Transverse colon (tissue), 4 donors: ENCODE results near the gene NPEPL1. TPM values are rescaled to one million over a fixed set of nuclear protein-coding genes. Genes with fewer than 3 reads are reported as not detected.

Experiments
- DNase-seq: peaks from one replicate; pipeline ENCODE4 v3.0.0-alpha.2; 2019
- H3K27ac ChIP-seq, 4 donors: fragments of 200-600 bp; sonication (generic); 2 replicates each; pipeline ENCODE4 v1.5.1; 2016 to 2018; ENCODE audit warnings: inconsistent platforms in 4 of 4
- H3K27me3 ChIP-seq: fragments of 200-600 bp; sonication (generic); 2 replicates; pipeline ENCODE4 v1.5.1; 2017; ENCODE audit warnings: inconsistent platforms
- H3K36me3 ChIP-seq, 4 donors: fragments of 200-600 bp; sonication (generic); 2 replicates each; pipeline ENCODE4 v1.5.1; 2017 to 2019; ENCODE audit warnings: inconsistent platforms in 4 of 4
- H3K4me1 ChIP-seq, 4 donors: fragments of 200-600 bp; sonication (generic); 2 replicates each; pipeline ENCODE4 v1.5.1; 2017 to 2020; ENCODE audit warnings: inconsistent platforms in 4 of 4
- H3K4me3 ChIP-seq, 4 donors: fragments of 200-600 bp; sonication (generic); 1 replicate in 1 of 4; 2 replicates in 3 of 4; pipeline versions ENCODE4 v1.5.1 to v1.6.1; 2017 to 2019; ENCODE audit warnings: inconsistent platforms in 4 of 4
- H3K9me3 ChIP-seq, 2 donors: fragments of 200-600 bp; sonication (generic); 2 replicates each; pipeline ENCODE4 v1.5.1; 2017 to 2019; ENCODE audit warnings: inconsistent platforms in 2 of 2
- EP300 ChIP-seq: sonication (generic); formaldehyde crosslinking; IDR thresholded peaks from one replicate; pipeline ENCODE4 v1.6.1; 2017; ENCODE audit warnings: antibody characterized with exemption, low read depth
- POLR2A ChIP-seq: fragments of 450-650 bp; IDR thresholded peaks from one replicate; pipeline ENCODE4 v1.6.1; 2016; ENCODE audit warnings: antibody characterized with exemption, mild to moderate bottlenecking, moderate library complexity
- POLR2AphosphoS5 ChIP-seq, 3 donors: sonication (generic); formaldehyde crosslinking; IDR thresholded peaks; one replicate each; pipeline ENCODE4 v1.6.1; 2016; ENCODE audit warnings: antibody characterized with exemption in 3 of 3
- WGBS, 2 donors: methylation state at CpG; one replicate each; pipeline ENCODE4 v1.1.5; 2018; ENCODE audit warnings: low coverage in 1 of 2; 5-methylcytosine and 5-hydroxymethylcytosine counted together
- in situ Hi-C, 4 donors: fragments of 200-750 bp; cut with MboI; loops; one replicate each; pipeline versions ENCODE4 v1.15.0 to v1.15.1; 2017; ENCODE audit warnings: low sequenced_read_pairs in 3 of 4, low pct_ligation_motif_present in 1 of 4, low pct_unique_long_range_greater_than_20kb in 1 of 4
- intact Hi-C: fragments of 100-400 bp; cut with DNase I; formaldehyde crosslinking; loops from one replicate; pipeline ENCODE4 v1.15.1; 2023; ENCODE audit warnings: low total_unique reads
- total RNA-seq, 4 donors: library from RNA; depleted of rRNA; stranded (reverse); fragments of >200 nt; gene quantifications; one replicate each; pipeline ENCODE4 v1.1.0, GENCODE V29; 2016
- TF ChIP-seq, protein P1 (sequence below), 5 experiments: fragments of 200-600 bp in 3 of 5; fragments of 450-650 bp in 2 of 5; sonication (generic) in 3 of 5; IDR thresholded peaks; 1 replicate in 2 of 5; 2 replicates in 3 of 5; pipeline ENCODE4 v1.5.1; 2016 to 2017; ENCODE audit warnings: antibody characterized with exemption in 5 of 5, inconsistent platforms in 3 of 5, mild to moderate bottlenecking in 2 of 5, moderate library complexity in 1 of 5

Gene NPEPL1
- total RNA-seq, 4 donors from 2014 or later = 33.3 to 109 (median 66.9) TPM

DNA sequence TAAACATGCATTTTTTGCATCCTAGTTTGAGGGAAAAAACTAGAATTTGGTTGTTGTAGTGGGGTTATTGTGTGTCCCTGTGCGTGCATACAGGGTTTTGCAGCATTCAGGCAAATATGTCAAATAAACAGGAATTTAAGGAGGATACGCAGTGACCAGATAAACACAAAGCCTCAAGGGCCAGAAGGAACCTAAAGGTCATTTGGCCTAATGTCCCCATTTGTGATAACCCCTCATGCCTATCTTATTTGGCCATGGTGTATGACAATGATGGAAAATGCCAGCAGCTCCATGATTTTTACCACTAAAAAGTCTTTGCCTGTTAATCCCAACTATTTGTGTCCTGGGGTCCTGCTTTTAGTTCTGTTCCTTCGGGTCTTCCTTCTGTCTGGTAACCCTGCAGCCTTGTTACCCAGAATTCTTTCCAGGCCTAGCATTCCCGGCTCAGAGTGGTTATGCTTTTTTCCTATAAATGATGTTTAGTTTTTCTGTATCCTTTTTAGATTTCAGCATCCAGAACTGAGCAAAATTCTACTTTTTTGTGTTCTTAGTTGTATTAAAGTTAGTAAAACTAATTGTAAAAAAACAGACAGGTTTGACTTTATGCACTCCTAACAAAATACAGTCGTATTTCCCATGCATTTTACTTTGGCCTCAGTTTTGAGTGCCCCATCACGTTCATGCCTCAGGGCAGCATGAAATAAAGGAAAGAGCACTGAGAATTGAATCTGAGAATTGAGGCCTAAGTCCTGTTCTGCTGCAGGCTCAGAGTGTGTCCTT lies 37.1 kb upstream of the NPEPL1 start:
- no peaks in the 10 kb centered on the region for H3K9me3 ChIP-seq
- no peak overlapping the region for H3K4me3 ChIP-seq
- no peak overlapping the region for H3K27ac ChIP-seq
- H3K36me3 ChIP-seq = no peaks in the 10 kb centered on the region
- TF ChIP-seq POLR2A (no peak), POLR2AphosphoS5 (IDR thresholded peaks at IDR 0.05) (no peak), EP300 (no peak)
- TF ChIP-seq, protein P1, sequence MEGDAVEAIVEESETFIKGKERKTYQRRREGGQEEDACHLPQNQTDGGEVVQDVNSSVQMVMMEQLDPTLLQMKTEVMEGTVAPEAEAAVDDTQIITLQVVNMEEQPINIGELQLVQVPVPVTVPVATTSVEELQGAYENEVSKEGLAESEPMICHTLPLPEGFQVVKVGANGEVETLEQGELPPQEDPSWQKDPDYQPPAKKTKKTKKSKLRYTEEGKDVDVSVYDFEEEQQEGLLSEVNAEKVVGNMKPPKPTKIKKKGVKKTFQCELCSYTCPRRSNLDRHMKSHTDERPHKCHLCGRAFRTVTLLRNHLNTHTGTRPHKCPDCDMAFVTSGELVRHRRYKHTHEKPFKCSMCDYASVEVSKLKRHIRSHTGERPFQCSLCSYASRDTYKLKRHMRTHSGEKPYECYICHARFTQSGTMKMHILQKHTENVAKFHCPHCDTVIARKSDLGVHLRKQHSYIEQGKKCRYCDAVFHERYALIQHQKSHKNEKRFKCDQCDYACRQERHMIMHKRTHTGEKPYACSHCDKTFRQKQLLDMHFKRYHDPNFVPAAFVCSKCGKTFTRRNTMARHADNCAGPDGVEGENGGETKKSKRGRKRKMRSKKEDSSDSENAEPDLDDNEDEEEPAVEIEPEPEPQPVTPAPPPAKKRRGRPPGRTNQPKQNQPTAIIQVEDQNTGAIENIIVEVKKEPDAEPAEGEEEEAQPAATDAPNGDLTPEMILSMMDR (IDR thresholded peaks at IDR 0.05) = no peak
- DNase-seq = no peak
- in situ Hi-C loops (loop anchor here in 2 of 4 donors (25.0 kb wide), 3 partner anchors 207 to 418 kb away; partner anchors contain the start of genes ANKRD60 (in 2 of the 2), ATP5F1E (in 1 of the 2), GNAS (in 1 of the 2) and GNAS-AS1 (in 1 of the 2)), intact Hi-C loops (loop anchor here (10.0 kb wide), 1 partner anchor 421 kb away; no protein-coding TSS in a partner anchor)
- H3K27me3 ChIP-seq = no peaks in the 10 kb centered on the region
- H3K4me1 ChIP-seq = peaks cover 13 to 67% (median 24%) of the 10 kb centered on the region in 4 donors
- 70% methylated on average over 6 of the region's 6 CpGs for WGBS, 2 donors

DNA sequence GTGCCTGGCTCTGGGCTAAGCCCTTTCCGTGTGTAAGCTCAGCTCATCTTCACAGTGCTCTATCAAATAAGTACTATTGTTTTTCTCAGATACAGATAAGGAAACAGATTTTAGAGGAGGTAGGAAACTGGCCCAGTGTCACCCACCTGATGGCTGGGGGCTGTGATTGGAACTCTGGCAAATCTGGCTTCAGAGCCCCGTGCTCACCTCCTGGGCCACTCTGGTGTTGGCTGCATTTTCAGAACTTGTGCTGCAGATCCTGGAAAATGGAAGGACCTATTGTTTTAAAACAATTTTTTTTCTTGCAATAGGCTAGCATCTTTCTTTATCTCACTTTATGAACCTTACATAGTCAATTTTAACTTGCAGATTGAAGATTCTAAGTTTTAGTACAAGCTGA lies 35.8 kb upstream of the NPEPL1 start:
- Histone ChIP-seq H3K4me1 (peaks cover 13 to 67% (median 24%) of the 10 kb centered on the region in 4 donors), H3K4me3 (no peak overlapping the region), H3K36me3 (no peaks in the 10 kb centered on the region), H3K27me3 (no peaks in the 10 kb centered on the region), H3K9me3 (no peaks in the 10 kb centered on the region), H3K27ac (no peak overlapping the region)
- no peak for TF ChIP-seq POLR2A
- TF ChIP-seq, protein P1 (IDR thresholded peaks at IDR 0.05) = no peak
- TF ChIP-seq POLR2AphosphoS5 (IDR thresholded peaks at IDR 0.05) = no peak
- intact Hi-C loops = loop anchor here (10.0 kb wide), 1 partner anchor 422 kb away; no protein-coding TSS in a partner anchor
- in situ Hi-C loops = loop anchor here in 2 of 4 donors (25.0 kb wide), 3 partner anchors 205 to 420 kb away; partner anchors contain the start of genes ANKRD60 (in 2 of the 2), ATP5F1E (in 1 of the 2), GNAS (in 1 of the 2) and GNAS-AS1 (in 1 of the 2)
- WGBS, 2 donors = 60 to 62% methylated on average over 2 of the region's 2 CpGs
- DNase-seq = no peak

DNA sequence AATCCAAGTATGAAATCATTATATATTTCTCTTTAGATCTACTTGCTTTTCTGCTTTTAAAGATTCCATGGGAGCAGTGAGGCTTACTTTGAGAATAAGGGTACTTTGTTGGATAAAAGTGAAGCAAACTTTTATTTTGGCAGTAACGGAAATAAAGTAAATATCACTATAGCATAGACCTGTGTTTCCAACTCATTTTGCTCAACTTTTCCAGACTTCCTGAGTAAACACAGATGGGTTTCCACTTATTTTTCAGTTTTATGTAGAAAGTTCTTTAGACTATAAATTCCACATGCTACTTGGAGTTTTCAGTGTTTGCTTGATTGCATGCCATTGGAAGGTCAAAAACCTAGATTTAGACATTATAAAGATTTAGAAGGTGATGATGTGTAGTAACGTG lies 35.3 kb upstream of the NPEPL1 start:
- TF ChIP-seq, protein P1 (IDR thresholded peaks at IDR 0.05) = no peak
- TF ChIP-seq POLR2A = no peak
- TF ChIP-seq POLR2AphosphoS5 (IDR thresholded peaks at IDR 0.05) = no peak
- no peak for TF ChIP-seq EP300
- intact Hi-C loops (loop anchor here (10.0 kb wide), 1 partner anchor 422 kb away; no protein-coding TSS in a partner anchor), in situ Hi-C loops (loop anchor here in 2 of 4 donors (25.0 kb wide), 3 partner anchors 205 to 420 kb away; partner anchors contain the start of genes ANKRD60 (in 2 of the 2), ATP5F1E (in 1 of the 2), GNAS (in 1 of the 2) and GNAS-AS1 (in 1 of the 2))
- Histone ChIP-seq H3K4me1 (peaks cover 13 to 67% (median 24%) of the 10 kb centered on the region in 4 donors), H3K4me3 (no peak overlapping the region), H3K27me3 (no peaks in the 10 kb centered on the region), H3K27ac (no peak overlapping the region), H3K36me3 (no peaks in the 10 kb centered on the region), H3K9me3 (no peaks in the 10 kb centered on the region)
- WGBS, 2 donors = 67 to 69% methylated on average over 2 of the region's 2 CpGs
- DNase-seq = no peak

DNA sequence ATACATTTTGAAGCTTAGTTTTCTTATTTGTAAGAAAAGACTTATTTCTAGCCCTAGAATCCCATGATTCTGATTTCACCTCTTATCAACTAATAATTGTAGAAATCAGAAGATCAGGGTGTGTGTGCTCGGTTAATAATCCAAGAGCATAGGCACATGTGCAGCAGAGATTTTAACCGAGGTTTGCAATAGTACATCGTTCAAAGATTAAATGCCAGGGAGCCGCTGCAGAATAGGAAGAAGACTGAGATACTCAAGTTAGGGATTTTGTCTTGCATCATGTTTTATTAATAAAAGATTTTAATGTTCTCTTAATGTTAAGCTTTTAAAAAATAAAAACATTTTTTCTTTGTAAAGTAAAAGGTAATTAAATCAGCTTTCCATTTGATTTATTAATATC lies 34.6 kb upstream of the NPEPL1 start:
- Histone ChIP-seq H3K4me1 (peaks cover 12 to 63% (median 20%) of the 10 kb centered on the region in 4 donors), H3K9me3 (no peaks in the 10 kb centered on the region), H3K36me3 (no peaks in the 10 kb centered on the region), H3K27me3 (no peaks in the 10 kb centered on the region), H3K4me3 (no peak overlapping the region), H3K27ac (no peak overlapping the region)
- intact Hi-C loops (loop anchor here (10.0 kb wide), 1 partner anchor 423 kb away; no protein-coding TSS in a partner anchor), in situ Hi-C loops (loop anchor here in 2 of 4 donors (25.0 kb wide), 3 partner anchors 204 to 421 kb away; partner anchors contain the start of genes ANKRD60 (in 2 of the 2), ATP5F1E (in 1 of the 2), GNAS (in 1 of the 2) and GNAS-AS1 (in 1 of the 2))
- no peak for DNase-seq
- WGBS, 2 donors = 84% methylated on average over 4 of the region's 4 CpGs
- TF ChIP-seq EP300 (no peak), POLR2AphosphoS5 (IDR thresholded peaks at IDR 0.05) (no peak), POLR2A (no peak)
- TF ChIP-seq, protein P1 (IDR thresholded peaks at IDR 0.05) = no peak
